Bronchial smooth muscle cell (primary cell): Measurements from ENCODE around the gene RUSC1. TPM values are rescaled to one million over a fixed set of nuclear protein-coding genes. Genes with fewer than 3 reads are reported as not detected.

Experiments used
- total RNA-seq: library from RNA; depleted of rRNA; stranded (reverse); fragments of >200 nt; gene quantifications from 2 replicates; pipeline ENCODE4 v1.2.1, GENCODE V29; 2014

RUSC1 gene
- total RNA-seq, result 8.7 and 11.5 TPM in 2 replicates

GRCh38 chr1:155320661-155321617, at the start of gene RUSC1:
Gene RUSC1, plus strand, starts transcription at chr1:155320894. Its CDS starts 880 bp downstream, at chr1:155321774.

GRCh38 chr1:155273343-155274245, 47.1 kb upstream of the RUSC1 start, which contains the start of gene CLK2:
Gene CLK2, minus strand, starts transcription at chr1:155273504. Its CDS starts 2,527 bp downstream, at chr1:155270977.

GRCh38 chr1:155277070-155277901, 43.4 kb upstream of the RUSC1 start, which contains the start of gene HCN3:
Gene HCN3, plus strand, starts transcription at chr1:155277463. Its CDS starts 128 bp downstream, at chr1:155277591.

GRCh38 chr1:155301342-155301841, 19.3 kb upstream of the RUSC1 start, which contains the start of gene PKLR:
Gene PKLR, minus strand, starts transcription at chr1:155301438. Its CDS starts 43 bp downstream, at chr1:155301395.

GRCh38 chr1:155308493-155309422, 11.9 kb upstream of the RUSC1 start, which contains the start of gene FDPS:
Gene FDPS, plus strand, starts transcription at chr1:155308866. Its CDS starts 924 bp downstream, at chr1:155309790.

Other genes starting within 250 kb of the RUSC1 start
- 0.79 and 1.1 TPM in 2 replicates for gene EFNA3, start 242.1 kb upstream of the RUSC1 start, total RNA-seq
- gene EFNA1, start 193.0 kb upstream of the RUSC1 start, total RNA-seq, result 0.86 and 1.3 TPM in 2 replicates
- 16.6 and 27.6 TPM in 2 replicates for gene SLC50A1, start 185.0 kb upstream of the RUSC1 start, total RNA-seq
- gene DPM3, start 180.4 kb upstream of the RUSC1 start, total RNA-seq, result 63.7 and 65.9 TPM in 2 replicates
- gene KRTCAP2, start 147.6 kb upstream of the RUSC1 start, total RNA-seq, result 82.6 and 100 TPM in 2 replicates
- 3.5 and 5.2 TPM in 2 replicates for gene TRIM46, start 147.0 kb upstream of the RUSC1 start, total RNA-seq
- gene THBS3, start 113.0 kb upstream of the RUSC1 start, total RNA-seq, result 34.0 and 42.0 TPM in 2 replicates
- 31.9 and 37.7 TPM in 2 replicates for gene MTX1, start 112.2 kb upstream of the RUSC1 start, total RNA-seq
- gene ENTREP3, start 65.4 kb upstream of the RUSC1 start, total RNA-seq, result 4.5 and 5.5 TPM in 2 replicates
- 18.5 and 28.5 TPM in 2 replicates for gene SCAMP3, start 58.5 kb upstream of the RUSC1 start, total RNA-seq
- gene CLK2, start 47.4 kb upstream of the RUSC1 start, total RNA-seq, result 26.2 and 41.5 TPM in 2 replicates
- gene HCN3, start 43.4 kb upstream of the RUSC1 start, total RNA-seq, result 0.95 and 3.2 TPM in 2 replicates
- under 0.01 and 0.16 TPM in 2 replicates for gene PKLR, start 19.5 kb upstream of the RUSC1 start, total RNA-seq
- 132 and 244 TPM in 2 replicates for gene FDPS, start 12.0 kb upstream of the RUSC1 start, total RNA-seq
- 24.9 and 34.3 TPM in 2 replicates for gene ASH1L, start 241.9 kb downstream of the RUSC1 start, total RNA-seq